ENCODE measurements around the gene CFAP161. TPM values are rescaled to one million over a fixed set of nuclear protein-coding genes. Genes with fewer than 3 reads are reported as not detected.

Gene CFAP161
- total RNA-seq, 4 donors from 2014 or later = 0.48 to 1.1 TPM; not detected in 2

GRCh38 chr15:81105545-81105944, 28.5 kb upstream of the CFAP161 start:
- no peak for ATAC-seq (ENCODE audit: low FRiP score)
- TF ChIP-seq, protein P1, sequence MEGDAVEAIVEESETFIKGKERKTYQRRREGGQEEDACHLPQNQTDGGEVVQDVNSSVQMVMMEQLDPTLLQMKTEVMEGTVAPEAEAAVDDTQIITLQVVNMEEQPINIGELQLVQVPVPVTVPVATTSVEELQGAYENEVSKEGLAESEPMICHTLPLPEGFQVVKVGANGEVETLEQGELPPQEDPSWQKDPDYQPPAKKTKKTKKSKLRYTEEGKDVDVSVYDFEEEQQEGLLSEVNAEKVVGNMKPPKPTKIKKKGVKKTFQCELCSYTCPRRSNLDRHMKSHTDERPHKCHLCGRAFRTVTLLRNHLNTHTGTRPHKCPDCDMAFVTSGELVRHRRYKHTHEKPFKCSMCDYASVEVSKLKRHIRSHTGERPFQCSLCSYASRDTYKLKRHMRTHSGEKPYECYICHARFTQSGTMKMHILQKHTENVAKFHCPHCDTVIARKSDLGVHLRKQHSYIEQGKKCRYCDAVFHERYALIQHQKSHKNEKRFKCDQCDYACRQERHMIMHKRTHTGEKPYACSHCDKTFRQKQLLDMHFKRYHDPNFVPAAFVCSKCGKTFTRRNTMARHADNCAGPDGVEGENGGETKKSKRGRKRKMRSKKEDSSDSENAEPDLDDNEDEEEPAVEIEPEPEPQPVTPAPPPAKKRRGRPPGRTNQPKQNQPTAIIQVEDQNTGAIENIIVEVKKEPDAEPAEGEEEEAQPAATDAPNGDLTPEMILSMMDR (IDR thresholded peaks at IDR 0.05) = no peak
- no peak for DNase-seq (ENCODE audit: low spot score)

DNA sequence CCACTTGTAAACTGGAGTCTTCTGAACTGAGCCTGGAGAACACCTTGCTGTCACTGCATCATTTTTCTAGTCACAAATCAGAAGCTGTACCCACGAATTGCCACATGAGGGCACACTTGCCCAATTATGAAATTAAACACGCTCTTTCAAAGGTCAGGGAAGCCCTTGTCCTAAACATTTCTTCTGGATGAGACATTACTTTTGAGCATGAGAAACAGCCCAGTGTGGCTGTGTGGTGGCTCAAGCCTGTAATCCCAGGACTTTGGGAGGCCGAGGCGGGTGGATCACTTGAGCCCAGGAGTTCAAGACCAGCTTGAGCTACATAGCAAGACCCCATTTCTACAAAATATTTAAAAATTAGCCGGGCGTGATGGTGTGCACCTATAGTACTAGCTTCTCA, 27.5 kb upstream of the CFAP161 start:
- ATAC-seq (ENCODE audit: low FRiP score) (peak; percentile 82), DNase-seq (ENCODE audit: low spot score) (no peak)
- TF ChIP-seq, protein P1 (IDR thresholded peaks at IDR 0.05) = peak in 1 of 3 donors; percentile 37

- TF ChIP-seq, protein P1 (IDR thresholded peaks at IDR 0.05) = no peak
- DNase-seq (ENCODE audit: low spot score) = no peak
- no peak for ATAC-seq (ENCODE audit: low FRiP score)
Measured at GRCh38 chr15:81107889-81108288, 26.2 kb upstream of the CFAP161 start.

DNA sequence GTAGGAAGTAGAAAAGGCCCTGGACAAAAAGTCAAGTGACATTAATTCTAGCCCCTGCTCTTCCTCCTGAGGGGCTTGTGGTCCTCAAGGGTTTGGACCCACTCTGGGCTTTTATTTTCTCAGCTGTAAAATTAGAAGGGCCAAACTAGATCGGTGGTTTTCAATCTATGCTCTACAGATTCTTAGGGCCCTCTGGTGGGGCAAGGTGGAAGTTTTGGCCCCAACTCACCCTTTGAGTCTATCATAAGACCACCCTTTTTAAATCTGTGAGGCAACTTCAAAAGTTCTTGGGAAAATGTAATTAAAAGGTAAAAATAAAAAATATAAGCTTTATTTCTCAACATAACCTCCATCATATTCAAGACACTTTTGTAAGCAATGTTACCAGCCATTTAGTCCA, 25.6 kb upstream of the CFAP161 start:
- TF ChIP-seq, protein P1 (IDR thresholded peaks at IDR 0.05) = no peak
- DNase-seq (ENCODE audit: low spot score) (no peak), ATAC-seq (ENCODE audit: low FRiP score) (no peak)

GRCh38 chr15:81111018-81111417, 23.1 kb upstream of the CFAP161 start:
- TF ChIP-seq, protein P1 (IDR thresholded peaks at IDR 0.05) = no peak
- no peak for DNase-seq (ENCODE audit: low spot score)
- ATAC-seq (ENCODE audit: low FRiP score) = no peak

GRCh38 chr15:81111510-81112470, 22.3 kb upstream of the CFAP161 start:
- TF ChIP-seq, protein P1 (IDR thresholded peaks at IDR 0.05) = no peak
- DNase-seq (ENCODE audit: low spot score) (no peak), ATAC-seq (ENCODE audit: low FRiP score) (no peak)

- ATAC-seq (ENCODE audit: low FRiP score) (no peak), DNase-seq (ENCODE audit: low spot score) (no peak)
- TF ChIP-seq, protein P1 (IDR thresholded peaks at IDR 0.05) = no peak
Measured at GRCh38 chr15:81113204-81113657, 20.8 kb upstream of the CFAP161 start.

Measured in omental fat pad (tissue), 4 donors.